ENCODE results near the gene ATAD3C.
"Not testable (repeated sequence)": the region's sequence is repeated elsewhere in the genome, so short reads cannot be mapped to it uniquely, and the experiment has no call there.

Gene ATAD3C

DNA sequence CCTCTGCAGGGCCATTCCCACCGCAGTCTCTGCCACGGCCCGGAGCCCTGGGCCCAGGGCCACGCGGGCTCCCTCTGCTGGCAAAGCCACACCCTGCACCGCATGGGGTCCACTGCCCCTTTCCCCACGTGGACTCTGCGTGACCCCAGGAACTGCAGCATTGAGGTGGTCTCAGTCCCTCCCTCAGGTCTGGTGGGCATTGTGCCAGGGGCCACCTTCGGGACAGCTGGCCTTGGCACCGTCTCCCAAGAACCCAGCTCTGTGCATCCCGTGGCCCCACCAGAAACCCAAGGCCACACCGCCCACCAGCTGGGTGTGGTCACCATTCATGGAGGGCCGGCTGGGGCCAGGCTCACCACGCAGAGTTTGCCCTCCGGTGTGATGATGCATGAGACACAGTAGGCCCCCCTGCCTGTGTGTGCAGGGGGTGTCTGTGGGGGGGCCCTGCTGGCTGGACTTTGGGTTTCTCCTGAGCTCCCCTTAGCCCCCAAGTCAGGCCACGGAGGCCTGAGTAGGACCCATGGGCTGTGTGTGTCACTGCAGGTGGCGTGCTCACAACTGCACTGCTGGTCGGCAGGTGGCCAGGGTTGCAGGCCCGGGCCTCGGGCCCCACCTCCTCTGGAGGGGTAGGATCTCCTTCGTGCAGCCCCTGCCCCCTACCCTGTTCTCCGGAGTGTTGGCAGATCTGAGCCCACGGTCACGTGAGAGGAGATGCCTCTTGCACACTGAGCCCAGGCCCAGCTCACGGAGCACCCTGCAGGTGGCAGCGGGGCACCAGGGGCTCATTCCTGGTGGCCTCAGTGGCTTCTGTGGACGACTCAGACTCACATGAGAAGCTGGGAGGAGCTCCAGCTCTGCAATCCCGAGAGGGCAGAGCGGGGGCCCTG is 8.2 kb upstream of the ATAD3C start:
- peaks cover 7% of the 10 kb centered on the region for H3K4me1 Mint-ChIP-seq (ENCODE audit: low read depth)
- no peaks in the 10 kb centered on the region for H3K36me3 Mint-ChIP-seq (ENCODE audit: low read depth)
- no peak overlapping the region for H3K27ac Mint-ChIP-seq
- peak; percentile 82 for DNase-seq
- H3K27me3 Mint-ChIP-seq: peaks cover 20% of the 10 kb centered on the region
- H3K4me3 Mint-ChIP-seq: no peak overlapping the region
- no peaks in the 10 kb centered on the region for H3K9me3 Mint-ChIP-seq

DNA sequence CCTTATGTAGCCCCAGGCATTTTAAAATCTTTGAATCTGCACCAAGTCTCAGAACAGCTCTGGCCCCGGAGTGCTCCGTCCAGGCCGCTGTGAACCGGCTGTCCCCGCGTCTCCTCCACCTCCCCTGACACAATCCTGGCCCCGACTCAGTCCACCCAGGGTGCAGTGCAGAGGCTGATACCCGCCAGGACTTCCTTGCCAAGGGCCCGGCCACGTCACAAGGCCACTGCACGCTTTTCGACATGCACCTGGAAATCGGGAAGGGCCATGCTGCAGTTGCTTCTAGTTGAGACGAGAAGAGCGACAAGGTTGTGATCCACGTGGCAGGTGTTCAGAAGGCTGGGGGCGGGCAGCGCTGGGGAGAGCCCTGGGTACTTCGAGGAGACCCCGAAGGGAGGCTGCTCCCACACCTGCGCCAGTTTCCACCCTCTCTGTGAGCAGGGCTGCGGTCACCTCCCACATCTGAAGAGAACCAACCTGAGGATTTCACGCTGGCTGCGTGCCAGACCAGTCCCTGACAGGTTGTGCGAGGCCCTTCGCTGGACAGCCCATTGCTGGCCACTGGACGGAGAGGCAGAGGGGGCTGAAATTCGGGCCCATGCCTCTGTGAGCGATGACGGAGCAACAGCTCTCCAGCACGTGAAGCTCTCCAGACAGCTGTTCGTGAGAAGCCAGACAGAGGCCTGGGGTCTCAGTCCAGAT is 7.3 kb upstream of the ATAD3C start:
- Mint-ChIP-seq H3K27me3 (peaks cover 14% of the 10 kb centered on the region), H3K4me3 (no peak overlapping the region), H3K36me3 (ENCODE audit: low read depth) (no peaks in the 10 kb centered on the region), H3K27ac (no peak overlapping the region), H3K4me1 (ENCODE audit: low read depth) (peaks cover 4% of the 10 kb centered on the region), H3K9me3 (no peaks in the 10 kb centered on the region)
- DNase-seq: no peak

DNA sequence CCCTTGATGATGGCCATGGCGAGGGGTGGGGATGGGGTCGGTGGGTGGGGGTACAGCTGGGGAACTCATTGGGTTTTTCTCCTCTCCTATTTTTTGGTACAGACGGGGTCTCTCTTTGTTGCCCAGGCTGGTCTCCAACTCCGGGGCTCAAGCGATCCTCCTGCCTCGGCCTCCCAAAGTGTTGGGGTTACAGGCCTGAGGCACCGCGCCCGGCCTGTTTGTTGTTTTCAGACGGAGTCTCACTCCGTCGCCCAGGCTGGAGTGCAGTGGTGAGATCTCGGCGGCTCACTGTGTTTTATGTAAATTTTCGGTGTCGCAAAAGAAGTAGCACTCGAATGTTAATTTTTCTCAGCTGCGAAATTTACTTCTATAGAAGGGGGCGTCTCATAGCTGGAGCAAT is 2.9 kb upstream of the ATAD3C start:
- H3K27me3 Mint-ChIP-seq; DNase-seq; H3K4me1 Mint-ChIP-seq (ENCODE audit: low read depth); H3K9me3 Mint-ChIP-seq; H3K36me3 Mint-ChIP-seq (ENCODE audit: low read depth); H3K27ac Mint-ChIP-seq; H3K4me3 Mint-ChIP-seq: not testable (repeated sequence)

DNA sequence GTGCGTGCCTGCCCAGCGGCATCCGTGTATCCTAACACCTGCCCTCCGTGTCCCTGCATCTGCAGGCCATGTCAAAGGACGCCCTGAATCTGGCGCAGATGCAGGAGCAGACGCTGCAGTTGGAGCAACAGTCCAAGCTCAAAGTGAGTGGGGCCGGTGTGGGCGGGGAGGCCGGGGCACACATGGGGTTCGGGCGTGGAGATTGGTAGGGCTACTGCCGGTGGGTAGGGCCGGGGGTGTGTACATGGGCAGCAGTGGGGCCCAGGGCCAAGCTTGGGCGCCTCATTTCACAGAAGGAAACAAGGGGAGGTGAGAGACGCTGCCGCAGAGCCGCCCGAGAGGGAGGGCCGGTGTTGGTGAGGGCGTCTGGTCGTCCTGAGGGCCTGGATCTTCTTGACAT is 1.1 kb downstream of the ATAD3C start:
- DNase-seq; H3K9me3 Mint-ChIP-seq; H3K4me3 Mint-ChIP-seq; H3K27me3 Mint-ChIP-seq; H3K36me3 Mint-ChIP-seq (ENCODE audit: low read depth); H3K4me1 Mint-ChIP-seq (ENCODE audit: low read depth); H3K27ac Mint-ChIP-seq: not testable (repeated sequence)

DNA sequence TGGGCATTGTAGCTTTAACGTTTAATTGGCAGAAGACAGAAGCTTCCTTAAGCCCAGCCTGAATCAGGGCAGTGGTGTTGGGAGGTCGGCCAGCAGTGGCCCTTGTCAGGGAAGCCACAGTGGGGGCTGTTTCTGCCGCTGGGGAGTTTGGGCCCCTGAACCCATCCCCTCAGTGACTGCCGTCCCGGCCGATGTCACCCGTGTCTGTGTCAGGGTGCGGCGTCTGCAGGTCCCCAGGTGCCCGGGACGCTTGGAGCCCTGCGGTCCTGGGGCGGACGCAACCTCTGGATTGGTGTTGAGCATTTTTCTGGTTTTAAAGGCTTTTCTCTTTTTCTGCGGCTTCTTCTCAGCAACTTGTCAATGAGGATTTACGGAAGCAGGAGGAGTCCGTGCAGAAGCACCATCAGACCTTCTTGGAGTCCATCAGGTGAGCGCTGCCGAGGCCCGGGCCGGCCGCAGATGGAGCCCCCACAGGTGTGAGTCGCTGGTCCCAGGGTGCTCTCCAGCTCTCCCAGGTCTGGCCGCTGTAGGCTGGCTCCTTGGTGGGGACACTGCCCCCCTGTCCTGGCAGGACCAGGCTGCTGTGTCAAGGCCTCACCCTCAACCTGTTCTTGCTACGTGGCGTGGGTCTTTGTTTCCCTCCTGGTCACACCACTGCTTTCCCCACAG is 2.3 kb downstream of the ATAD3C start:
- H3K4me3 Mint-ChIP-seq: no peak overlapping the region
- H3K27ac Mint-ChIP-seq: no peak overlapping the region
- H3K9me3 Mint-ChIP-seq: no peaks in the 10 kb centered on the region
- H3K36me3 Mint-ChIP-seq (ENCODE audit: low read depth): no peaks in the 10 kb centered on the region
- no peaks in the 10 kb centered on the region for H3K27me3 Mint-ChIP-seq
- H3K4me1 Mint-ChIP-seq (ENCODE audit: low read depth): no peaks in the 10 kb centered on the region
- no peak for DNase-seq

DNA sequence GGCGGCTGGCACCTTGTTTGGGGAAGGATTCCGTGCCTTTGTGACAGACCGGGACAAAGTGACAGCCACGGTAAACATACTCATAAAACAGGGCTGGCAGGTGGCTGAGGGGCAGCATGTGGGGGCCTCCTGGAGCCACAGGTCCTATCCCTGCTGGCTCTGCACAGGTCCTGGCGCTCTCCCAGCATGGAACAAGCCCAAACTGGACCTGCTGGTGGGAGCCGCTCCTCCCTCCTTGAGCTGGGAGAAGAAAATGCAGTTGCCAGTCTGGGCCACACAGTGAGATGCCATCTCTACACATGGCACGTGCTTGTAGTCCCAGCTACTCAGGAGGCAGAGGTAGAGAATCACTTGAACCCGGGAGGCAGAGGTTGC is 2.9 kb downstream of the ATAD3C start:
- not testable (repeated sequence) for H3K4me1 Mint-ChIP-seq (ENCODE audit: low read depth); H3K4me3 Mint-ChIP-seq; H3K27ac Mint-ChIP-seq

DNA sequence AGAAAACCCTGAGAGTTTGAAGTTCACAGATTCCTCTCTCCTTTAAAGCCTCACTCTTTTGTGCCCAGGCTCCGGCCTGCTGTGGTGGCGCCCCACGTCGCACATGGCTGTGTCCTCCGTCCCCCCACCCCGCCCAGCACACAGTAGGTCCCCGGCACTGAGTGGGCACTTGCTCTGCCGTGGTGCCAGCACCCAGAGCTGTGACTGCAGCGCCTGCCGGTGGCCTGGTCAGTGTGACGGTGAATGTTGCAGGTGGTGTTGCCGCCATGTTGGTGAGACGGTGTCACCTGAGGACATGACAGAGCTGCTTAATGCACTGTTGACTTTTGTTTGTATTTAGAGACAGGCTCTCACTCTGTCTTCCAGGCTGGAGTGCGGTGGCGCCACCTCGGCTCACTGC is 3.4 kb downstream of the ATAD3C start:
- DNase-seq: no peak
- H3K27ac Mint-ChIP-seq: no peak overlapping the region
- no peaks in the 10 kb centered on the region for H3K9me3 Mint-ChIP-seq
- H3K4me1 Mint-ChIP-seq (ENCODE audit: low read depth): no peaks in the 10 kb centered on the region
- H3K27me3 Mint-ChIP-seq: no peaks in the 10 kb centered on the region
- H3K36me3 Mint-ChIP-seq (ENCODE audit: low read depth): no peaks in the 10 kb centered on the region
- no peak overlapping the region for H3K4me3 Mint-ChIP-seq

More for the DNA sequence above, 2.9 kb downstream of the ATAD3C start:
- not testable (repeated sequence) for H3K27me3 Mint-ChIP-seq; DNase-seq; H3K9me3 Mint-ChIP-seq; H3K36me3 Mint-ChIP-seq (ENCODE audit: low read depth)

DNA sequence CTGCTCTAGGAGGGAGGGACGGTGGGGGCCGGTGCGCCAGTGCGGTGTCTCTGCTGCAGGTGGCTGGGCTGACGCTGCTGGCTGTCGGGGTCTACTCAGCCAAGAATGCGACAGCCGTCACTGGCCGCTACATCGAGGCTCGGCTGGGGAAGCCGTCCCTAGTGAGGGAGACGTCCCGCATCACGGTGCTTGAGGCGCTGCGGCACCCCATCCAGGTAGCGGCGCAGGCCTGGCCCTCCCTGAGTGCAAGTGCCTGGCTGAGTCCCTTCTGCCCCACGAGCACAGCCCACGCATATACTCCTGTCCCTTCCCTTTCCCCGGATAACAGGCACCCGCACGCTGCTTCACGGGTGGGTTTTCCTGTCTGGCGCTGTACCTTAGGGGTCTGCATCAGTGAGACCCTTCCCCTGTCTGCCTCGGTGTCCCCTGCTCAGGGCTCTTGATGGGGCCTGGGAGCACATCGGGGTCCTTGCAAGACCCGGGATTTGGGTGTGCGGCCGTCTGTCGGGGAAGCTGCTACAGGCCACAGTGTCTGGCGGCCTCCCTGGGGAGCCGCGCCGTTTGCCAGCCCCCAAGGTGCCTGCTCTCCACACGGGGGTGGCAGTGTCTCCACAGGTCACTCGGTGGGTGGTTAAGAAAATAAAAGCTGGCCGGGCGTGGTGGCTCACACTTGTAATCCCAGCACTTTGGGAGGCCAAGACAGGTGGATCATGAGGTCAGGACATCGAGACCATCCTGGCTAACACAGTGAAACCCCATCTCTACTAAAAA is 5.0 kb downstream of the ATAD3C start:
- not testable (repeated sequence) for H3K27me3 Mint-ChIP-seq; H3K4me1 Mint-ChIP-seq (ENCODE audit: low read depth); H3K9me3 Mint-ChIP-seq; H3K27ac Mint-ChIP-seq; H3K4me3 Mint-ChIP-seq; DNase-seq; H3K36me3 Mint-ChIP-seq (ENCODE audit: low read depth)

DNA sequence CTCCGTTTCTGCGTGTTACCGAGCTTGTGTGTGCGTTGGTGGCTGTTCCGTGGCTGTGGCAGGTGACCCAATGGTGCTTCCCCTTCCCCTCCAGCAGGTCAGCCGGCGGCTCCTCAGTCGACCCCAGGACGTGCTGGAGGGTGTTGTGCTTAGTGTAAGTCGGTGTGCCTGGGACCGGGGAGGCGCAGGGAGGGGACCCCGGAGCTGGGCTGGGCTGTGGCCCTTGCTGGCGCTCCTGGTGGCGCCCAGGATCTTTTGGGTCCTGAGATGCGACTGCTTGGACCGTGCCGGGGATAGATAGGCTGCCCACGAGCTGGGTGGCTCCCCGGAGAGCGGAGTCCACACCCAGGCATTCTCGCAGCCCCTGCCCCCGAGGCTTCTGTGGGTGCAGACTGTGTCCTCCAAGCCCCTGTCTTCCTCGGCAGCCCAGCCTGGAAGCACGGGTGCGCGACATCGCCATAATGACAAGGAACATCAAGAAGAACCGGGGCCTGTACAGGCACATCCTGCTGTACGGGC is 5.9 kb downstream of the ATAD3C start:
- DNase-seq: no peak
- H3K27me3 Mint-ChIP-seq: no peaks in the 10 kb centered on the region
- H3K36me3 Mint-ChIP-seq (ENCODE audit: low read depth): no peaks in the 10 kb centered on the region
- no peak overlapping the region for H3K27ac Mint-ChIP-seq
- H3K4me3 Mint-ChIP-seq: no peak overlapping the region
- H3K4me1 Mint-ChIP-seq (ENCODE audit: low read depth): no peaks in the 10 kb centered on the region
- no peaks in the 10 kb centered on the region for H3K9me3 Mint-ChIP-seq

DNA sequence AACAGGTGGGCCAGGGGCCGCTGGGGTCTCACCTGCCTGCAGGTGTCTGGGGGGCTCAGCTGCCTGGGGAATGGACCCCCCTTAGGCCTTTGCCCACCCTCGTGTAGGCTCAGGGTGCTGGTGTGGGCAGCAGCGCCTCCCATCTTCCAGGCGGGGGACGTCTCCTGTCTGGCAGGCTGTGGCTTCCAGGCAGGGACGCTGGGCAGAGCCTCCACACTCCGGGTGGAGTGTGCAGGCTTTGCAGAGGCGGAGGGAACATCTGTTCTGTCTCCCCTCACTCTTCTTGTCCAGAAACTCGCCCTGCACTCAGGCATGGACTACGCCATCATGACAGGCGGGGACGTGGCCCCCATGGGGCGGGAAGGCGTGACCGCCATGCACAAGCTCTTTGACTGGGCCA is 6.4 kb downstream of the ATAD3C start:
- not testable (repeated sequence) for H3K36me3 Mint-ChIP-seq (ENCODE audit: low read depth); H3K27me3 Mint-ChIP-seq; H3K4me1 Mint-ChIP-seq (ENCODE audit: low read depth); H3K9me3 Mint-ChIP-seq; H3K27ac Mint-ChIP-seq; H3K4me3 Mint-ChIP-seq; DNase-seq

DNA sequence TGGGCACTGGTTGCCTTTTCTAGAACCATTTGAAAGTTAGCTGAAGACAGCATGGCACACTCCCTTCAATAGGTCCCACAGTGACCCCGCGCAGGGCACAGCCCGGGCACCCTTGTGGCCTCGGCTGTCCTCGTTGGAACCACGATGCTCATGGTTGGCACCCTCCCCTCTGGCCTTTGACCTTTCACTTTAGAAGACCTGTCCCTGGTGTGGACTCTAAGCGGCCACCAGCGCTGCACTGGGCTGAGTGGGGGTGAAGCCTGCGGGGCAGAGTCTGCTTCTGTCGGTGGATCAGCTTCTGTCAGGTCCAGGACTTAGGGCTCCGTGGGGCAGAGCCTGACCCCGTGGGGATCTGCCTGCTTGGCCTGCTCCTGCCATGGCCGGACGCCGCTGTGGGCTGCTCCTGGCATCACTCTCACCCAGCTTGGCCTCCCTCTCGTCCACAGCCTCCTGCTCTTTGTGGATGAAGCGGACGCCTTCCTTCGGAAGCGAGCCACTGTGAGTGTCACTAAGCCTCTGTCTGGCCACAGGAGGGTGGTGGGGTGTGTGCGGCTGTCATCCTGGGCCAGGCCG is 7.3 kb downstream of the ATAD3C start:
- not testable (repeated sequence) for H3K27me3 Mint-ChIP-seq; H3K27ac Mint-ChIP-seq; H3K4me1 Mint-ChIP-seq (ENCODE audit: low read depth); DNase-seq; H3K9me3 Mint-ChIP-seq; H3K4me3 Mint-ChIP-seq; H3K36me3 Mint-ChIP-seq (ENCODE audit: low read depth)

DNA sequence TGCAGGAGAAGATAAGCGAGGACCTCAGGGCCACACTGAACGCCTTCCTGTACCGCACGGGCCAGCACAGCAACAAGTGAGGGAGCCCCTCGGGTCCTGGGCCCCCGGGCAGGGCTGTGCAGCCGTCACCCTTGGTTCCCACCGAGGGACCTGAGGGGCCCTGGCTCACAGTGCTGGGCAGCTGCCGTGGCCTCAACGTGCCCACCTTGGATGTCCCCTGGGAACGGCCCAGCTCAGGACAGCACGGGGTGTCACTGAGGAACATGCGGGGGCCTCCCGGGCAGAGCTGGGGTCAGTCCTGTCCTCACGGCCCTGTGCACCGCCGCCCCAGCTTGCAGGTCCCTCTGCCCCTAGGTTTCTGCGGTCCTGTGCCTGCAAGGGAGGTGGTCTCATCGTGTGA is 9.7 kb downstream of the ATAD3C start:
- H3K27me3 Mint-ChIP-seq; DNase-seq; H3K4me3 Mint-ChIP-seq; H3K4me1 Mint-ChIP-seq (ENCODE audit: low read depth); H3K9me3 Mint-ChIP-seq; H3K27ac Mint-ChIP-seq; H3K36me3 Mint-ChIP-seq (ENCODE audit: low read depth): not testable (repeated sequence)

DNA sequence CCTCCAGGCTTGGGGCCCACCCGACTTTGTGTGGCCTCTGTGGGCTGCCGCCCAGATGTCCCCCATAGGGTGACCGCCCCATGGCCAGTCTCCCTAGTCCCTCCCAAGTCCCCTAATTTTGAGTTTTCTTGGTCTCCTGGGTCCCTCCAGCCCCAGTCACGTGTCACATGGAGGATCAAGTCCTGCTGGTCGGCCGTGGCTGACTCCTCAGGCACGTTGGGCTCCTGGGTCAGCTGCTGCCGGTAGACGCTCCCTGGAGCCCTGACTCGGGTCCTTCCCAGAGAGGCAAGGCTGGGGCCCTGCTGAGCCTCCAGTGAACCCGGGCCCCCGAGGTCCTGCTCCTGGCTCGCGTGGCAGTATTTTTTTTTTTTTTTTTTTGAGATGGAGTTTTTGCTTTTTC is 10.2 kb downstream of the ATAD3C start:
- H3K4me3 Mint-ChIP-seq; H3K27me3 Mint-ChIP-seq; H3K9me3 Mint-ChIP-seq; H3K36me3 Mint-ChIP-seq (ENCODE audit: low read depth); H3K27ac Mint-ChIP-seq; DNase-seq; H3K4me1 Mint-ChIP-seq (ENCODE audit: low read depth): not testable (repeated sequence)

DNA sequence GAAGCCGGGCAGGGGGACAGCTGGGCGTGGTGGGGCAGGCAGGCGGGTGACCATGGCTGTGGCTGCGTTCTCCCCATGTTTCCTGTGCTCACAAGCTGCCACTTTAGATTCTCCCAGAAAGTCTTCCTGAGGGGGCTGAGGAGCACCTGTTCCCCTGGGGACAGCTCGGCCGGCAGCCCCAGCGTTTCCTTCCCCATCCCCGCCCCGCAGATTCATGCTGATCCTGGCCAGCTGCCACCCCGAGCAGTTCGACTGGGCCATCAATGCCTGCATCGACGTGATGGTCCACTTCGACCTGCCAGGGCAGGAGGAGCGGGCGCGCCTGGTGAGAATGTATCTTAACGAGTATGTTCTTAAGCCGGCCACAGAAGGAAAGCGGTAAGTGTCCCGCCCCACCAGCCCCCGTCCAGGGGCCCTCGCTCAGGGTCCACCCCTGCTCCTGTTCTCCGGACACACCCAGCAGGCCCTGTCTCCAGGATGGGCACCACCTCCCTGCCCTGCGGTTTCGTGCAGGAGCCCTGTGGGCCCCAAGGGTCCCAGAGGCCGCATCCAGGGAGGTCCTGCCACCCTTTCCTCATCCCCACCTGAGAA is 11.1 kb downstream of the ATAD3C start:
- Mint-ChIP-seq H3K4me1 (ENCODE audit: low read depth) (no peaks in the 10 kb centered on the region), H3K4me3 (no peak overlapping the region), H3K36me3 (ENCODE audit: low read depth) (no peaks in the 10 kb centered on the region), H3K27me3 (peaks cover 8% of the 10 kb centered on the region), H3K9me3 (no peaks in the 10 kb centered on the region), H3K27ac (no peak overlapping the region)
- no peak for DNase-seq
